Fibroblast of mammary gland (primary cell): ENCODE results near the gene FABP7.

Experiments used
- DNase-seq: peaks from one replicate; pipeline ENCODE4 v3.0.0-alpha.2; 2010; ENCODE audit warnings: low read depth
- H3K4me3 ChIP-seq: 2 replicates; pipeline ENCODE4 v1.5.1; 2011; ENCODE audit warnings: low read depth, mild to moderate bottlenecking, low read length, moderate library complexity; ENCODE audit not compliant: control insufficient read depth
- CTCF ChIP-seq: conservative IDR thresholded peaks from 2 replicates; pipeline ENCODE4 v1.5.1; 2011; ENCODE audit warnings: low read depth, low read length, inconsistent platforms; ENCODE audit not compliant: control insufficient read depth, insufficient read depth

Gene FABP7

DNA sequence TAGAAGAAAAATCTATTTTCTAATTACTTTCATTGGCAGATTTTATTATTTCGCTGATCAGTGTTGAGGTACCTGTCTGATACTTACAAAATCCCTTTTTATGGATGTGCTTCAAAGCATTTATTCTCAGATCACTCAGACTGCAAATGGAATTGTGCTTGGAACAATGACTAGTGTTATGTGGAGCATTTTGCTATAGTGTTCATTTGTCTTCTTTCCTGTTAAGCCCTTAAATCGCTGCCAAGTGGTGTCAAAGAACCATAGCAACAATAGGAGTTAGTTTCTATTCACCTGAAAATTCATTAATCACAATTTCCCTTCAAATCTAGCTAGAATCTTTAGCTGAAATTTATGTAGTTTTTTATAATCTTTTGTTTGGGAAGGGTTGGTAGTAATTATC, 39.4 kb downstream of the FABP7 start:
- H3K4me3 ChIP-seq = no peak overlapping the region
- TF ChIP-seq CTCF = no peak
- DNase-seq = no peak

DNA sequence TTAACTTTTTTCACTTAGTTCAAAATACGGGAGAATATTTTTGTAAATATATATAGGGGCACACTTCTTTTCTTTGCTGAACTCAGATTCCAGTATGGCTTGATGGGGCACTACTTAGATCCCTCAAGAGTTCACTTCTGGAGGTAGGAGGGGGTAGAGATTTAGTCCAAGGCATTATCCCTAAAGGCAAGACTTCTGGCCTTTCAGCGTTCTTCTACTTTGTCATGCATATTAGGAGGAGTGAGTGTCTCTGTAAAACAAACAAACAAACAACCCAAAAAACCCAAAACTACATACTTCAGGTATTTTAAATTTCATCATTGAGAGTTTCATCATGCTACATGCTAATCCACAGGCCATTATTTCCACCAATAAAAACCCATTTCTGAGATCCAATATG, 41.6 kb downstream of the FABP7 start:
- H3K4me3 ChIP-seq = no peak overlapping the region
- TF ChIP-seq CTCF = no peak
- DNase-seq = no peak

GRCh38 chr6:122825163-122825562, 45.6 kb downstream of the FABP7 start:
- no peak overlapping the region for H3K4me3 ChIP-seq
- TF ChIP-seq CTCF = no peak
- DNase-seq = no peak

- no peak overlapping the region for H3K4me3 ChIP-seq
- no peak for TF ChIP-seq CTCF
- no peak for DNase-seq
These were observed 49.9 kb downstream of the FABP7 start for GRCh38 chr6:122829456-122829855.

DNA sequence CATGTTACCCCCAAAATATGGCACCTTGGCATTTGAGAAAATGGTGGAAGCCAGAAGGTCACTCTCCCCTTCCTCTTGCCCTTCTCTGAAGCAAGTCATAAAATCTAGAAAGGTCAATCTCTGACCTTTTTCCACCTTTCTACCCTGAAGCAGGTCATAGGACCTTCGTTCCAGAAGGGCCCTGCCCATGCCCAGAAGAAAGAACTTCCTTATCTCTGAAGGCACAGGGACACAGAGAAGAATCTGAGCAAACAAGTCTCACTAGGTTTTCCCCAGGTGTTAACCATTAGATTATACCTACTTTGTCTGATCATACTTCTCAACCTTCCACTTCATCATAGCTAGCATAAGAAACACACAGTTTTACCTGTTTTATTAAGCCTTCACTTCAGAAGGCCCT, 52.0 kb downstream of the FABP7 start:
- DNase-seq = no peak
- no peak for TF ChIP-seq CTCF
- no peak overlapping the region for H3K4me3 ChIP-seq

GRCh38 chr6:122832459-122832858, 52.9 kb downstream of the FABP7 start:
- no peak overlapping the region for H3K4me3 ChIP-seq
- TF ChIP-seq CTCF = no peak
- no peak for DNase-seq

DNA sequence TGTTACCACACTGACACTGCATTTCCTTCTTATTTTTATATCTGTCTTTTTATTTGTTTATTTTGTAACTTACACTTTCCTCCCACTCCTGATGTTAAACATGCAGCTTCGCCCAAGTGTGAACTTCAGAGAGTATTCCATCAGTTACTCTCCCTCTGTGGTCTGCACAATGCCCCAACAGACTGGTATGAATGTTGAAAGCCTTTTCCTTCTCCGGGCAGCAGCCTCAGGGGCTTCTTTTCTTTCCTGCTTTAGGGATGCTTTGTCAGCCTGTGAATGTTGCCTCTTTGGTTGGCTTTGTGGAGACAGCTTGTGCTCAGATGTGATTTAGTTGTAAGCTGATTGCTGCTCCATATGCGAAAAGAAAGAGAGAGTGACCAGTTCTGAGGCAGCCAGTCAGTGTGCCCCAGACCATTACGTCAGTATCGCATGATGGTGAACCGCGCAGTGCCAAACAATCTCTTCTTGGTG, 53.5 kb downstream of the FABP7 start:
- DNase-seq = no peak
- no peak for TF ChIP-seq CTCF
- no peak overlapping the region for H3K4me3 ChIP-seq
